ENCODE results near the gene BEND7. TPM values are rescaled to one million over a fixed set of nuclear protein-coding genes. Genes with fewer than 3 reads are reported as not detected.

BEND7 gene
- total and polyA plus RNA-seq, 8 donors: 12.8 to 21.3 (median 19.6) TPM

DNA sequence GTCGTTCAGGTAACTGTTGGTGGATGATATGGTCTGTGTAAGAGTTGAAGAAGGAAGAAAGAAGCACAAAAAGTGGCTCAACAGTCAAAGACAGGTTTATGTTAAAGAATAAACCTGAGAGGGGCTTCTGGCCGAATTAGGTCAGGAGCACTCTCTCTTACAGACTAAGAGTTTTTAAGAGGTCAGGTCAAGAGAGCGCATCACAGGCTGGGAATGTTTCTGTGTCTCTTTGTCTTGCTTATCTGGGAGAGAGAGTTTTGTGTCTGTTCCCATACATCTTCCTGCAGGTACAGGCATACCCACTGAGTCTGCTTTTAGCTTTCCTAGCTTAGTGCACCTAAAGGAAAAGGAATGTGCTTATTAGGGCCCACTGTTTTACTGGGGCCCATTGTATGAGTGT lies 35.8 kb upstream of the BEND7 start:
- ATAC-seq: no peak
- intact Hi-C loops (cut with DNase I): no loop called here

DNA sequence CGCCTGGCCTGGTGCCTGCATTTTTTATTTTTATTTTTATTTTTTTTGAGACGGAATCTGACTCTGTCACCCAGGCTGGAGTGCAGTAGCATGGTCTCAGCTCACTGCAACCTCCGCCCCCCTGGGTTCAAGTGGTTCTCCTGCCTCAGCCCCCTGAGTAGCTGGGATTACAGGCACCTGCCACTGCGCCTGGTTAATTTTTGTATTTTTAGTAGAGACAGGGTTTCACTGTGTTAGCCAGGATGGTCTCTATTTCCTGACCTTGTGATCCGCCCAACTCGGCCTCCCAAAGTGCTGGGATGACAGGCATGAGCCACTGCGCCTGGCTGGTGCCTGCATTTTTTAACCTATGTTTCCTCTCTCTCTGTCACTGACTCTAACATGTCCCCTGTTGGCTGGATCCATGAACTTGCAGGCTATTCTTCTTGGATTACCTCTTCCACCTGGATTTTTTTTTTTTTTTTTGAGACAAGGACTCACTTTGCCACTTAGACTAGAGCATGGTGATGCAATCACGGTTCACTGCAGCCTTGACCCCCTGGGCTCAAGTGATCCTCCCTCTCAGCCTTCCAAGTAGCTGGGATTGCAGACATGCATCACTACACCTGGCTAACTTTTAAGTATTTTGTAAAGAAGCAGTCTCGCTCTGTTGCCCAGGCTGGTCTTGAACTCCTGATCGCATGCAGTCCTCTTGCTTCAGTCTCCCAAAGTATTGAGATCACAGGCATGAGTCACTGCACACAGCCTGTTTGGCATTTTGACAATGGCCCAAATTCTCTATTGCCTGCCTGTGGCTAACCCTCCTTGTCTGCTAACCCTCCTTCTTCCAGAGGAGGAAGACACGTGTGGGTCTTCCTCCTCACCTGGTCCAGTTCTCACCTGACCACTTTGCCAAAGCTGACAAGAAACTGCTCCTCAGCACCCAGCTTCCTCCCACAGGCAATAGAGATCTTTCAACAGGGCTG lies 34.9 kb upstream of the BEND7 start:
- peaks cover 0 to 9% of the 10 kb centered on the region in 2 donors for H3K4me1 ChIP-seq
- intact Hi-C loops (cut with DNase I): no loop called here
- no peak for DNase-seq
- H3K27me3 ChIP-seq: no peaks in the 10 kb centered on the region
- no peaks in the 10 kb centered on the region for H3K36me3 ChIP-seq
- TF ChIP-seq, protein P1, sequence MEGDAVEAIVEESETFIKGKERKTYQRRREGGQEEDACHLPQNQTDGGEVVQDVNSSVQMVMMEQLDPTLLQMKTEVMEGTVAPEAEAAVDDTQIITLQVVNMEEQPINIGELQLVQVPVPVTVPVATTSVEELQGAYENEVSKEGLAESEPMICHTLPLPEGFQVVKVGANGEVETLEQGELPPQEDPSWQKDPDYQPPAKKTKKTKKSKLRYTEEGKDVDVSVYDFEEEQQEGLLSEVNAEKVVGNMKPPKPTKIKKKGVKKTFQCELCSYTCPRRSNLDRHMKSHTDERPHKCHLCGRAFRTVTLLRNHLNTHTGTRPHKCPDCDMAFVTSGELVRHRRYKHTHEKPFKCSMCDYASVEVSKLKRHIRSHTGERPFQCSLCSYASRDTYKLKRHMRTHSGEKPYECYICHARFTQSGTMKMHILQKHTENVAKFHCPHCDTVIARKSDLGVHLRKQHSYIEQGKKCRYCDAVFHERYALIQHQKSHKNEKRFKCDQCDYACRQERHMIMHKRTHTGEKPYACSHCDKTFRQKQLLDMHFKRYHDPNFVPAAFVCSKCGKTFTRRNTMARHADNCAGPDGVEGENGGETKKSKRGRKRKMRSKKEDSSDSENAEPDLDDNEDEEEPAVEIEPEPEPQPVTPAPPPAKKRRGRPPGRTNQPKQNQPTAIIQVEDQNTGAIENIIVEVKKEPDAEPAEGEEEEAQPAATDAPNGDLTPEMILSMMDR (IDR thresholded peaks at IDR 0.05): no peak
- no peak for ATAC-seq
- no peak overlapping the region for H3K4me3 ChIP-seq
- H3K27ac ChIP-seq: no peak overlapping the region
- no peaks in the 10 kb centered on the region for H3K9me3 ChIP-seq

More for the DNA sequence above, 35.8 kb upstream of the BEND7 start:
- Histone ChIP-seq H3K9me3 (no peaks in the 10 kb centered on the region), H3K36me3 (no peaks in the 10 kb centered on the region), H3K4me1 (peaks cover 0 to 9% of the 10 kb centered on the region in 2 donors), H3K27me3 (no peaks in the 10 kb centered on the region), H3K4me3 (no peak overlapping the region), H3K27ac (no peak overlapping the region)
- TF ChIP-seq, protein P1 (IDR thresholded peaks at IDR 0.05): no peak
- DNase-seq: no peak

- TF ChIP-seq, protein P1 (IDR thresholded peaks at IDR 0.05): no peak
- H3K36me3 ChIP-seq: no peaks in the 10 kb centered on the region
- H3K4me3 ChIP-seq: no peak overlapping the region
- intact Hi-C loops (cut with DNase I): no loop called here
- no peak overlapping the region for H3K27ac ChIP-seq
- H3K9me3 ChIP-seq: no peaks in the 10 kb centered on the region
- no peaks in the 10 kb centered on the region for H3K4me1 ChIP-seq
- no peaks in the 10 kb centered on the region for H3K27me3 ChIP-seq
- no peak for DNase-seq
- ATAC-seq: no peak
Observed at GRCh38 chr10:13560597-13560996, 31.8 kb upstream of the BEND7 start.

- intact Hi-C loops (cut with DNase I): no loop called here
- no peaks in the 10 kb centered on the region for H3K4me1 ChIP-seq
- ATAC-seq (no peak), DNase-seq (no peak)
- no peaks in the 10 kb centered on the region for H3K36me3 ChIP-seq
- TF ChIP-seq, protein P1 (IDR thresholded peaks at IDR 0.05): no peak
- no peak overlapping the region for H3K4me3 ChIP-seq
- no peaks in the 10 kb centered on the region for H3K9me3 ChIP-seq
- H3K27ac ChIP-seq: no peak overlapping the region
- H3K27me3 ChIP-seq: no peaks in the 10 kb centered on the region
Observed at GRCh38 chr10:13559124-13559700, 30.4 kb upstream of the BEND7 start.

DNA sequence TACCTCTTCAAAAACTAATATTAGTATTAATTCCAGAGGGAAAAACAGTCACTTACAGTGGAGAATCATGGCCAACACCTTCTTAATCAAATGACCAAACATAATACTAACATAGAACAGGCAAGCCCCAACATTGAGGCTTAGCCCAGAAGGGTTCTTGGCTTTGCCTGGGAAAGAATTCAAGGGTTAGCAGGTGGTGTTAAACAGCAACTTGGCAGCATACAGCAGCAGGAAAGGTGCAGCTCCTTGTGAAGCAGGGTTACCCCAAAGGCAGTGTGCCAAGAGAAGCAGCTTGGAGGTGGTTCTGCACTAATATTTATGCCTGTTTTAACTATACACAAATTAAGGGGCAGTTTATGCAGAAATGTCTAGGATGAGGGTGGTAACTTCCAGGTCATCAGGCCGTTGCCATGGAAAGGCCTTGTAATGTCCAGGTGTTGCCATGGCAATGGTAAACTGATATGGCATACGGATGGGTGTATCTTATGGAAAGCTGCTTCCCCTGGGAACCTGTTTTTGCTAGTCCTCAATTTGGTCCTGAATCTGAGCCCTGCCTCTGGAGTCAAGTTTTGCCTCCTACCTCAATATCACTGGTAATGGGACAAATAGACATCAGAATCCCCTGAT lies 27.2 kb upstream of the BEND7 start:
- intact Hi-C loops (cut with DNase I): no loop called here
- Histone ChIP-seq H3K27ac (no peak overlapping the region), H3K27me3 (peaks cover 0 to 3% of the 10 kb centered on the region in 2 donors), H3K4me3 (no peak overlapping the region), H3K4me1 (no peaks in the 10 kb centered on the region), H3K9me3 (peaks cover 0 to 4% of the 10 kb centered on the region in 2 donors), H3K36me3 (no peaks in the 10 kb centered on the region)
- DNase-seq (no peak), ATAC-seq (no peak)
- TF ChIP-seq, protein P1 (IDR thresholded peaks at IDR 0.05): no peak
